Cardiac septum (tissue), 1 donor: ENCODE results near the gene DNAJC1. TPM values are rescaled to one million over a fixed set of nuclear protein-coding genes. Genes with fewer than 3 reads are reported as not detected.
"Not testable (repeated sequence)": the region's sequence is repeated elsewhere in the genome, so short reads cannot be mapped to it uniquely, and the experiment has no call there.

Experiments used
- DNase-seq: peaks from one replicate; pipeline ENCODE4 v3.0.0-alpha.2; 2020; ENCODE audit warnings: low spot score
- intact Hi-C: fragments of 100-400 bp; cut with DNase I; formaldehyde crosslinking; loops from one replicate; pipeline ENCODE4 v1.14.0; 2022
- total RNA-seq: library from RNA; stranded (reverse); fragmentation: NEBNext Ultra II Directional; extraction: Animal tissue kit (Norgen Biotek cat#: 25700); gene quantifications from one replicate; pipeline ENCODE4 v1.2.1, GENCODE V29; 2021
- donor health status: DM: no; HTN: no; CAD: no.

DNAJC1 gene
- total RNA-seq, 1 donor from 2014 or later, result 12.9 TPM

DNA sequence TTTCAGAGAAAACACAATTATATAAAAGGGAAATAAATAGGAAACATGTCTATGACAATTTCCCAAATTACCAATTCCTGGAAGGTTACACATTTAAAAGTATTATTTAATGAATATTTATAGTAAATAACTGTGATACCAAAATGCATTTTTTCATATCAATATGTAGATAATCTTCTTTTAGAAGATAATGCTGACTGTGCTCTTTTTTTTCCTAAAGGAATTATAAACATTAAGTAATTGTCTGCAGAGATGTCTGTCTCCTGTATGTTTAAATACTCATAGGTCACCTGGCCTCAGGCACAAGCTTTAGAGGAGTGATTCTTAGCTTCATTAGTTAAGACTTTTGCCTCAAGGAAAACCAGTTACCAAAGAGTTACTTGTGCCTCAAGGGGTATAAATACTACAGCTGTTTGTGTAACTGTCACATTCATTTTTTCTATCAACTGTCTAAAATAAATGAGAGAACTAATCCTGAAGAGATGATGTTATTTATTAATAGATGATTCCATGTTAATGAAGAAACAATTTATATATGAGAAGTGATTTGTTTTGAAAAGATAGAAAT is 77.1 kb downstream of the DNAJC1 start:
- DNase-seq, result no peak

DNA sequence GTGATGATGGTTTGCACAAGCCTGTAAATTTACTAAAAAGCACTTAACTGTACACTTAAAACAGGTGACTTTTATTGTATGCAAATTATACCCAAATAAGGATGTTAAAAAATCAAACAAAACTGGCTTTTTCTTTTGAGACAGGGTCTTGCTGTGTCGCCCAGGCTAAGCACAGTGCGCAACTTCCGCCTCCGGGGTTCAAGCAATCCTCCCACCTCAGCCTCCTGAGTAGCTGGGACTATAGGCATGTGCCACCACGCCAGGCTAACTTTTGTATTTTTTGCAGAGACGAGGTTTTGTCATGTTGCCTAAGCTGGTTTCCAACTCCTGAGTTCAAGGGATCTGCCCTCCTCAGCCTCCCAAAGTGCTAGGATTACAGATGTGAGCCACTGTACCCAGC is 77.7 kb downstream of the DNAJC1 start:
- intact Hi-C loops, result no loop called here
- DNase-seq, result no peak

More for the DNA sequence above, 77.1 kb downstream of the DNAJC1 start:
- intact Hi-C loops, result no loop called here

DNA sequence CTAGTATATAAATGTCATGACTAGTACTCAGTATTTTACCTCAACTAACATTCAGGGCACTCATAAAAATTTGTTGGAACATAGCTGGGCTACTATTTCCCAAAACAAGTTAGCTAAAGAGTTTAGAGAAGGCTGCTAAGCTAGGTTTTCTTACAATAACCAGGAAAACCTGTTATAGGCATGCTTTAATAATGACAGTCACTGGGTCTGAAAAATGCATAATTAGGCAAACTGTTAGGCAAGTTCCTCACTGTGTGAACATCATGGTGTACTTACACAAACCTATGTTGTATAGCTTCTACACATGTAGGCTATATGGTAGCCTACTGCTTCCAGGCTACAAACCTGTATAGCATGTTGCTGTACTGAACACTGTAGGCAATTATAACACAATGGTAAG is 79.0 kb downstream of the DNAJC1 start:
- intact Hi-C loops, result no loop called here
- DNase-seq, result no peak

DNA sequence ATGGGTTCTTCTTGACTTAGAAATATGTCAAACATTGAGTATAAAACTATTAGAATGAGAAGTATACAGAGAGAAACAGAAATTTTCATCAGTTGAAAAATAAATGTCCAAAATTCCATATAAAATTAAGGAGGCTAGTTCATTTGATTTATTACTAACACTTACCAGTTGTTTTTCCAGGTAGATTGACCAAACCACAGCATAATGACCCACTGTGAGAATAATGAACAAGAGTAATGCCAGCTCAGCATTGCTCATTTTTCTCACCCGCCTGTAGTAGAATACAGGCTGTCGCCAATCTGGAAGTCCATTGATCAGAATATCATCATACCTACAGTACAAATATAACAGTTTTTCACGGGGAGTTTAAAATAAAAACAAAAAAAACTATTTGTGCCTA is 82.9 kb downstream of the DNAJC1 start:
- intact Hi-C loops, result no loop called here
- DNase-seq, result no peak

DNA sequence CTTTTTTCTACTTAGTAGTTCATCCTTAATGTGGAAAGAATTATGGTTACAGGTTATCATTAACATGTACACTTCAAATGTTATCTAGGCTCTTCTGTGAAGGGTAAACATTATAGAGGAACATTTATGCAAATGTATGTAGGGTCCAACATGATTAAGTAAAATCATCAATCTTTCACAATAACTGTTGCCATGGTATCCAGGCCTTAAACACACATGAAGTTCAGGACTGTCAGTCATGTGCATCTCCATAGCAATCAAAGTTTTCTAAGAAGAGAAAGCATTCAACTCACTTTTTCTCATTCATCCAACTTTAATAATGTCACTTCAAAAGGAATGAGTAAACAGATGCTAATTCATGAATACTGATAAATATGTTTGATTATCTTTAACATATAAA is 83.6 kb downstream of the DNAJC1 start:
- no peak for DNase-seq
- intact Hi-C loops, result no loop called here

DNA sequence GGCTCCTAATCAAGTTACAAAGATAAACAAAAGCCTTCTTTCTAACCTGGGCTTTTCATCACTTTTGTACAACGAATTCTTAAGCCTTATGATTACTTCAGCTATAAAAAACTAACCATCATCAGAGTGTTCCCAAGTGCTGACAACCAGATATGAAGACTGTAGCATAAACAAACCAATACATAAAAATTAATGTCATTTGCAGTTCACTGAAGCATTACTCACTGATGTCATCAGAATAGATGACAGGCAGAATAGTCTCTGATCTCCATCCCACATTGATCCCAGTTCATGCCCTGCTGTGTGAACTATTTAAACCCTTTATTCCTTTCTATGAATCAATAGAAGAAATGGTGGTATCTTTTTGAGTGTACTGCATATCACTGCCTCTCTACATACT is 84.4 kb downstream of the DNAJC1 start:
- intact Hi-C loops, result no loop called here
- DNase-seq, result no peak

DNA sequence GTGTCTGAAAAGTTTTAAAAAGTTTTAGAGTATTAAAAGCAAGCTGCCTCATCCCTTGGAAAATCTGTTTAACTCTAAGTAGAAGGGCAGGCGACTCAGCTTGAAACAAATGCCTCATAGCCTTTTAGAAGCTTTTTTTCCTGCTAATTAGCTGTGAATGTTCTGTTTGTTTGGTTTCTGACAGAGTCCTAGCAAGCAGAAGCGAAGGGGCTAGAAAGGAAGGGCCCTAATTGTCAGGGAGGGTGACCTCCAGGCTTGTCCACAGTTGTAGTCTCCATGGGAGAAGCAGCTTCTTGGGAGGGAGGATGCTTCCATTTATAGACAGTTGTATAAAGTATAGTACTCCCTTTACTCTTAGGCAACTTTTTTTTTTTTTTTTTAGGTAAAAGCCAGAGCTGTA is 90.9 kb downstream of the DNAJC1 start:
- intact Hi-C loops, result no loop called here
- DNase-seq, result no peak

DNA sequence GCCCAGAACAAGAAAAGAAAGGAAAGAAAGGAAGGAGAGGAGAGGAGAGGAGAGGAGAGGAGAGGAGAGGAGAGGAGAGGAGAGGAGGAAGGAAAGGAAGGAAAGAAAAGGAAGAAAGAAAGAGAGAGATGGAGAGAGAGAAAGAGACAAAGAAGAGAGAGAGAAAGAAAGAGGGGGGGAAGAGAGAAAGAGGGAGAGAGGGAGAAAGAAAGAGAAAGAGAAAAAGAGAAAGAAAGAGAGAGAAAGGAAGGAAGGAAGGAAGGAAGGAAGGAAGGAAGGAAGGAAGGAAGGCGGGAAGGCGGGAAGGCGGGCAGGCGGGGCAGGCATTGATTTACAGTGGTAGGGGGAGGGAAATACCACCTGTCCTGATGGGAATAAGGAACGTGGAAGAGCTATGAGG is 92.7 kb downstream of the DNAJC1 start:
- intact Hi-C loops, result no loop called here

DNA sequence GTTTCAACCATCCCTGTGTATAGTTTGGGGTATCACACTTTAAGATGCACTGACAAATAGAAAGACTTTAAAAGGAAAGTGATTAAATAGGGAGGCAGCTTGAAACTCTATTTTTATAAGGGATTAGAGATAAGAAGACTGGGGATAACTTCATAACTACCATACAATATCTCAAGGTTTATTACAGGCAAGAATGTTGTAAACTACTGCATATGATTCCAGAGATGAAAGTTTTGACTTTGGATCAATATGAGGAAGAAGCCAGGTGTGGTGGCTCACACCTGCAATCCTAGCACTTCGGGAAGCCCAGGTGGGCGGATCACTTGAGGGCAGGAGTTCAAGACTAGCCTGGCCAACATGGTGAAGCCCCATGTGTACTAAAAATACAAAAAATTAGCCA is 96.1 kb downstream of the DNAJC1 start:
- intact Hi-C loops, result no loop called here
- DNase-seq, result no peak

More for the DNA sequence above, 92.7 kb downstream of the DNAJC1 start:
- DNase-seq, result no peak

DNA sequence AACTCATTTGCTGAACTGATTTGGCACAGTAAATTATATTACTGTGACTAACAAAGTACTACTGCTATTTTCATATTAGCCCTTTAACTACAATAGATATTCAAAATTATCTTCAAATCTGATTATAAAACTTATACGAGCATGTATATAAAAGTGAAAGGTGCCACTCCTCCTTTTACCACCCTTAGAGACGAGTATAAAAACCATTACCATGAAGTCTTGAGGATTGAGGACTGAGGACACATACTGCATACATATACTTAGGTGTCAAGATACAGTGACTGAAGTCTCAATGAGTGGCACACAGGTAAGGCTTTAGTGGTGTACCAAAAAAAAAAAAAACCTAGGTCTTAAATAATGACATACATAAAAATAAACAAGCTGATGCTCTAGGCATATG is 98.6 kb downstream of the DNAJC1 start:
- DNase-seq, result no peak
- intact Hi-C loops, result no loop called here

DNA sequence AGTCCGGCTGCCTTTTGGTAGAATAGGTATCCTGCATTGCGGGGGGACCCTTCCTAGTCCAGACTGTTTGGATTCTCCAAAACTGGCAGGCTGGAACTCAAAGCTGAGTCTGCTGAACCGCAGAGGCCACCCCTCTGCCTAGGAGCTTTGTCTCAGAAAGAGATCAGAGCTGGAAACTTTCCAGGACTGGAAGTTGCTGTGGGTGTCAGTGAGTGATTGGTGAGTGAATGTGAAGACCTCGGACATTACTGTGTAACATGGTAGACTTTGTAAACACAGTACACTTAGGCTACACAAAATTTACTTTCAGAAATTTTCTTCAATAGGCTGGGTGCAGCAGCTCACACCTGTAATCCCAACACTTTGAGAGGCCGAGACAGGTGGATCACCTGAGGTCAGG is 103.8 kb downstream of the DNAJC1 start:
- intact Hi-C loops, result no loop called here
- DNase-seq, result no peak

DNA sequence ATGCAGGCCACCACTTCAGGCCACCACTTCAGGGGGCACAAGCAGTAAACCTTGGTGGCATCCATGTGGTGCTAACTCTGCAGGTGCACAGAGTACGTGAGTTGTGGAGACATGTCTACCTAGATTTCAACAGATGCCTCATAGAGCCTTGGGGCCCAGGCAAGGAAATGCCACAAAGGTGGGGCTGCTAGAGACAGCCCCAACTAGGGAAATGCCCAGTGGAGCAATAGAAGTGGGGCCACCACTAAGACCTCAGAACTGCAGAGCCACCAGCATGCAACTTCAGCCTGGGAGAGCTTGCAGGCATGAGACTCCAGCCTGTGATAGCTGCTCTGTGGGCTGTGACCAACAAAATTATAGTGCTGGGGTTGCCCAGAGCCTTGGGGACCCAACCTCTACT is 107.6 kb downstream of the DNAJC1 start:
- intact Hi-C loops, result no loop called here
- DNase-seq, result no peak

DNA sequence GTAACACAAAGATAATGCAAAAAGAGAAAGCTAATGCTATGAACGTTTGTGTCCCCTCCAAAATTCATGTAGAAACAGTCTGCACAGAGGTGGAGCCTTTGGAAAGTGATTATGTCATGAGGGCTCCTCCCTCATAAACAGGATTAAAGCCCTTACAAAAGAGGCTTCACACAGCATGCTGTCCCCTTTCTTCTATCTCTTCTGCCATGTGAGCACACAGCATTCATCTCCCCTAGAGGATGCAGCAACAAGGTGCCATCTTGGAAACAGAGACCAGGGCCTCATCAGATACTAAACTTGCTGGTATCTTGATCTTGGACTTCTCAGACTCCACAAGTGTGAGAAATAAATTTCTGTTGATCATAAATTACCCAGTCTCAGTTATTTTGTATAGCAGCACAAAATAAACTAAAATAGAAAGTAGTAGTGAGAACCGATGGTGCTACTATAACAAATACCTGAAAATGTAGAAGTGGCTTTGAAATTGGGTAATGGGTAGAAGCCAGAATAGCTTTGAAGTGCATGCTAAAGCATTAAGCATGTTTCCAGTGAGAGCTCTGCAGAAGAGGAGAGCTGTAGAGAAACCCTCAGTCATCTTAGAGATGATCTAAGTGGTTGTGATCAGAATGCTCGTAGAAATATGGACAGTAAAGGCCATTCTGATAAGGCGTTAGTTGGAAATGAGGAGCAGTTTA is 108.7 kb downstream of the DNAJC1 start:
- intact Hi-C loops, result no loop called here
- DNase-seq, result no peak

DNA sequence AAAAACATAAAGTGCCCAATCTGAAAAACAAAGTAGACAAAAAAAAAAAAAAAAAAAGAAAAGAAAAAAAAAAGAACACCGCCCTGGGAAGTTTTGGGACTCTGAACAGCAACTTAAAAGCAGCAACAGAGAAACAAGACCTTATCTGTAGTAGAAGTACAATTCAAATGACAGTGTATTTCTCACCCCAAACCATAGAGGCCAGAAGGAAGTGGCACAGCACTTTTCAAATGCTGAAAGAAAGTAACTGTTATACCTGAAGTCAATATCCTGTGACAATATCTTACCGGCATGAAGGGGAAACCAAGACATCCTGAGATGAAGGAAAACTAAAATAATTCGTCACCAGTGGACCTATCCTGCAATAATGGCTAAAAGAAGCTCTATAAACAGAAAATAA is 112.1 kb downstream of the DNAJC1 start:
- DNase-seq, result no peak
- intact Hi-C loops, result no loop called here

DNA sequence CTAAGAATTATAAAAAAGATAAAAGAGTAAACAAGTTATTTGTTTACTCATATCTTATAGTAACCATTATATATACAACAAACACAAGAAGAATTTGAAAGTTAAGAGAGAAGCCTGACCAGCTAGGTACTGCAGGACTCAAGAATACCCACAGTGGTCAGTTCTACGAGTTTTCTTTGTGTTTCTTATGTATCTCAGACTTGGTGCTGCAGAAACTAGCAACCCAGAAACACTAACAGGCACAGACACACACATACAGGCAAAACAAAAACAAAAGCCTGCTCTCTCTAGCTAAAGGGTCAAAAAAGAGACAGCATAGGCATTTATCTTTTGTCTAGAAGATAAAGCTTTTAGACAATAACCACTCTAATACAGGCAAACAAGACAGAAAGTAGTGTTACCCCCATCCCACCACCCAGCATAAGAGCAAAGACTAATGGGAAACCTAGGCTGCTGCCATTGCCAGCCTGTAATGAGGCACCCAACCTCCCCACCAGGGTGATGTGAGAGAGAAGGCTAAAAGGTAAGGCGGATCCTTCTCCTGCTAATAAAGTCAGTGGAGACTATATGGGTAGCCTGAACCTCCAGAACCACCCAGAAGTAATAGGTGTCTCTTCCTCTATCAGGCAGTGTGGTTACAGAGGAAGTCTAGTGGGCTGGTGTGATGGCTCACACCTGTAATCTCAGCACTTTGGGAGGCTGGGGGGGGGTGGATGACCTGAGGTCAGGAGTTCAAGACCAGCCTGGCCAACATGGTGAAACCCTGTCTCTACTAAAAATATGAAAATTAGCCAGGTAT is 113.9 kb downstream of the DNAJC1 start:
- DNase-seq, result no peak
- intact Hi-C loops, result no loop called here

DNA sequence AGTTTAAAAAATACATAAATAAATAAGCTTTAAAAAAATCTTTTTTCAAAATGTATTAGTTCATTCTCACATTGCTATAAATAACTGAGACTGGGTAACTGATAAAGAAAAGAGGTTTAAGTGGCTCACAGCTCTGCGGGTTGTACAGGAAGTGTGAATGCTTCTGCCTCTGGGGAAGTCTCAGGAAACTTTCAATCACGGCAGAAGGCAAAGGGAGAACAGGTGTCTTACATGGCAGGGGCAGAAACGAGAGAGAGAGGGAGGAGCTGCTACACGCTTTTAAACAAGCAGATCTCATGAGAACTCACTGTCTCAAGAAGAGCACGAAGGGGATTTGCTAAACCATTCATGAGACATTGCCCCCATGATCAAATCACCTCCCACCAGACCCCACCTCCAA is 114.6 kb downstream of the DNAJC1 start:
- DNase-seq, result no peak
- intact Hi-C loops, result no loop called here

DNA sequence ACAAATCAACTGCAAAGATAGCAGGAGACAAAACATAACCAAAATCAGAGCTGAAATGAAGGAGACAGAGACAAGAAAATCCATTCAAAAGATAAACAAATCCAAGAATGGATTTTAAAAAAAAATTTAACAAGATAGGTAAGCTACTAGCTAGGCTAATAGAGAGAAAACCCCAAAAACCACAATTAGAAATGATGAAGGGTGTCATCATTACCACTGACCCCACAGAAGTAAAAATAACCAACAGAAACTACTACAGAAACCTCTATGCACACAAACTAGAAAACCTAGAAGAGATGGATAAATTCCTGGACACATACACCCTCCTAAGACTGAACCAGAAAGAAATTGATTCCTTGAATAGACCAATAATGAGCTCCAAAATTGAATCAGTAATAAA is 117.6 kb downstream of the DNAJC1 start:
- intact Hi-C loops, result no loop called here
- no peak for DNase-seq

DNA sequence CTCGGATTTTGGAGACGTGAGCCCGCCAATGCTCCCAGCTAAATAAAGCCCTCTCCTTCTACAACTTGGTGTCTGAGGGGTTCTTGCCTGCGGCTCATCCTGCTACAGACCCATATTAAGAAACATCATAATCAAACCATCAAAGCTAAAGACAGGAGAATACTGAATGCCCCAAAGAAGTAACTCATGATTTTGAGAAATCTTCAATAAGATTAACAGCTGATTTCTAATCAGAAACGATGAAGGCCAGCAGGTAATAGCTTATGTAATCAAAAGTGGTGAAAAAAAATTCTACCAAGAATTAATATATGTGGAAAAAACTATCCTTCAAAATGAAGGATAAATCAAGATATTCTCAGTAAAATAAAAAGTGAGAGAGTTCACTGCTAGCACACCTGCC is 130.3 kb downstream of the DNAJC1 start:
- intact Hi-C loops, result no loop called here
- no peak for DNase-seq

DNA sequence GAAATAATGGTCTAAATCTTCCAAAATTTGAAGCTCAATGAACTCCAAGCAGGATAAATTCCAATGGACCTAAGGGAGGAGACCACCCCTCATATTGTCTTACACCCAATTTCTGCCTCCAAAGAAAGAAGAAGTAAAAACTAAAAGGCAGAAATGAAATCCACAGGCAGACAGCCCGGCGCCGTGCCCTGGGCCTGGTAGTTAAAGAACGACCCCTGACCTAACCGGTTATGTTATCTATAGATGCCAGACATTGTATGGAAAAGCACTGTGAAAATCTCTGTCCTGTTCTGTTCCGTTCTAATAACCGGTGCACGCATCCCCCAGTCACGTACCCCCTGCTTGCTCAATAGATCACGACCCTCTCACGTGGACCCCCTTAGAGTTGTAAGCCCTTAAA is 130.8 kb downstream of the DNAJC1 start:
- intact Hi-C loops, DNase-seq: not testable (repeated sequence)

DNA sequence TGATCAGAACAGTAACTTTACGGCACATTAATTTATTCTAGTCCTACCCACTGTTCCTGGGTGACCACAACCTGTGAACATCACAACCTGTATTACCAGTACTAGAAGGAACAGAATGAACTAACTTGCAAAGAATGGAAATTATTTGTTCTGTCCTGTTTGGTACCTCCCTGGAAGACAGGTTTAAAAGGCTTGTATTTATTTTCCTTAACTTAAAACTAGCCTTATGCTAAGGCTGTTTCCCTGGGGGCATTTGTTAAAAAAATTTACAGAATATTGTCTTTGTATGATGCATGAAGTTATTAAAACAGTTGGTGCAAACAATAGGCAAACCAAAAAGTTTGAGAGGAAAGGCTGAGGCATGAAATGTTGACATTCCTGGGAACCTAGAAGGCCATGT is 132.7 kb downstream of the DNAJC1 start:
- intact Hi-C loops, result no loop called here
- no peak for DNase-seq

DNA sequence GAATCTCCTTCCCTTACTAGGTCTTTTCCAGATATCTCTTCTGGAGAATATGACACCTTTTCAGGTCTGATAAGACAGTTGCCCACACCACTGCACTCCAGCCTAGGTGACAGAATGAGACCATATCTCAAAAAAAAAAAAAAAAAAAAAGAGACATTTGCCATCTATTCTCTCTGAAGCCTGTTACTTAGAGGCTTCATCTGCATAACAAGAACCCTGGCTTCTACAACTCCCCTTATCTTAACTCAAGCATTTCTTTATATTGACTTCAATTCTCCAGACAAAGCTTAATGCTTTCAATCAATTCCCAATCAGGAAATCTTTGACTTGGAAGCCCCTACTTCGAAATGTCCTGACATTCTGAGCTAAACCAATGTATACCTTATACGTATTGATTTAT is 134.4 kb downstream of the DNAJC1 start:
- DNase-seq, intact Hi-C loops: not testable (repeated sequence)
